Measurements from ENCODE around the gene SEMA3A.

GRCh38 chr7:83918142-83918541 is 276.4 kb downstream of the SEMA3A start:
- no peak for TF ChIP-seq EZH2phosphoT487 (IDR thresholded peaks at IDR 0.05; ENCODE audit: insufficient read depth, low read depth)
- TF ChIP-seq EZH2 (IDR thresholded peaks at IDR 0.05; ENCODE audit: insufficient read depth, poor library complexity, severe bottlenecking) = no peak

Data from GM23248 (cell line).